Upper lobe of left lung (tissue), 6 donors: ENCODE results near the gene LRPPRC. TPM values are rescaled to one million over a fixed set of nuclear protein-coding genes. Genes with fewer than 3 reads are reported as not detected.

Experiments used
- ATAC-seq, 2 donors: fragments of 200-7000 bp; cut with Tn5 transposase; one replicate each; pipeline ENCODE4 v1.9.1; 2022; ENCODE audit warnings: mild to moderate bottlenecking in 2 of 2, moderate library complexity in 2 of 2; ENCODE audit not compliant: low FRiP score in 2 of 2
- DNase-seq, 2 donors: peaks; one replicate each; pipeline ENCODE4 v3.0.0-alpha.2; 2019 to 2020
- H3K27ac ChIP-seq, 4 donors: fragments of 200-600 bp; sonication (generic); one replicate each; pipeline ENCODE4 v1.5.1; 2016 to 2019
- H3K27me3 ChIP-seq, 4 donors: fragments of 200-600 bp; sonication (generic); one replicate each; pipeline ENCODE4 v1.5.1; 2017 to 2019
- H3K36me3 ChIP-seq, 4 donors: fragments of 200-600 bp; sonication (generic); one replicate each; pipeline ENCODE4 v1.5.1; 2016 to 2019
- H3K4me1 ChIP-seq, 4 donors: fragments of 200-600 bp; sonication (generic); one replicate each; pipeline ENCODE4 v1.5.1; 2018 to 2019
- H3K4me3 ChIP-seq, 4 donors: fragments of 200-600 bp; sonication (generic); one replicate each; pipeline ENCODE4 v1.5.1; 2017 to 2019; ENCODE audit warnings: mild to moderate bottlenecking in 2 of 4, moderate library complexity in 1 of 4
- H3K9me3 ChIP-seq, 4 donors: fragments of 200-600 bp; sonication (generic); one replicate each; pipeline ENCODE4 v1.5.1; 2018 to 2019
- CTCF ChIP-seq, 6 experiments: fragments of 450-650 bp in 4 of 6; fragments of 200-600 bp in 2 of 6; sonication (generic) in 2 of 6; IDR thresholded peaks; one replicate each; pipeline ENCODE4 v1.5.1; 2016 to 2019; ENCODE audit warnings: antibody characterized with exemption in 6 of 6
- EP300 ChIP-seq, 4 donors: sonication (generic); formaldehyde crosslinking; IDR thresholded peaks; one replicate each; pipeline ENCODE4 v1.5.1; 2017; ENCODE audit warnings: antibody characterized with exemption in 4 of 4, control low read depth in 2 of 4
- POLR2A ChIP-seq, 4 donors: fragments of 450-650 bp; IDR thresholded peaks; one replicate each; pipeline ENCODE4 v1.5.1; 2016 to 2017; ENCODE audit warnings: antibody characterized with exemption in 4 of 4, mild to moderate bottlenecking in 2 of 4
- POLR2AphosphoS5 ChIP-seq, 2 donors: sonication (generic); formaldehyde crosslinking; IDR thresholded peaks; one replicate each; pipeline ENCODE4 v1.5.1; 2017; ENCODE audit warnings: antibody characterized with exemption in 2 of 2
- whole genome bisulfite sequencing, 2 donors: methylation state at CpG; one replicate each; pipeline ENCODE4 v1.1.5; 2017 to 2018; 5-methylcytosine and 5-hydroxymethylcytosine counted together
- small RNA-seq, 4 donors: library from RNA; depleted of rRNA; stranded (forward); fragments of <200 nt; gene quantifications; one replicate each; pipeline ENCODE3, GENCODE V24; 2016
- total RNA-seq, 6 donors: library from RNA; depleted of rRNA in 4 of 6; stranded (reverse); fragments of >200 nt in 4 of 6; gene quantifications; one replicate each; pipeline versions ENCODE4 v1.1.0 to v1.2.1, GENCODE V29; 2016 to 2021
- donor health status: DM: no; HTN: no; CAD: no; lungs with moderate emphysema.
- donor health status: DM: no; HTN: yes; CAD: no; lungs with severe emphysema.

LRPPRC gene
- total RNA-seq, 6 donors from 2014 or later, result 29.3 to 86.2 (median 47.2) TPM

- no peak for TF ChIP-seq POLR2A (IDR thresholded peaks at IDR 0.05)
- TF ChIP-seq CTCF (IDR thresholded peaks at IDR 0.05), result no peak
- no peak for TF ChIP-seq POLR2AphosphoS5 (IDR thresholded peaks at IDR 0.05)
- TF ChIP-seq EP300 (IDR thresholded peaks at IDR 0.05), result no peak
- ATAC-seq, result peak in 1 of 2 donors; percentile 9
These were observed 157.1 kb downstream of the LRPPRC start, which contains the start of the genes ABCG5 and ABCG8 for GRCh38 chr2:43838560-43839267. Gene ABCG5, minus strand, starts transcription at chr2:43838839. Its CDS starts 160 bp downstream, at chr2:43838679. Gene ABCG8, plus strand, starts transcription at chr2:43838971. Its CDS starts 83 bp downstream, at chr2:43839054.

GRCh38 chr2:43837831-43838559, 157.8 kb downstream of the LRPPRC start:
- no peaks in the 10 kb centered on the region for H3K9me3 ChIP-seq
- no peak overlapping the region for H3K4me3 ChIP-seq
- no peaks in the 10 kb centered on the region for H3K27me3 ChIP-seq
- 85 to 88% methylated on average over 16 to 21 of the region's 21 CpGs for WGBS, 2 donors
- ATAC-seq, result no peak
- H3K4me1 ChIP-seq, result no peaks in the 10 kb centered on the region
- H3K27ac ChIP-seq, result no peak overlapping the region
- no peak for TF ChIP-seq CTCF (IDR thresholded peaks at IDR 0.05)
- no peak for TF ChIP-seq EP300 (IDR thresholded peaks at IDR 0.05)
- TF ChIP-seq POLR2A (IDR thresholded peaks at IDR 0.05), result no peak
- DNase-seq, result no peak
- no peaks in the 10 kb centered on the region for H3K36me3 ChIP-seq

More at GRCh38 chr2:43838560-43839267, 157.1 kb downstream of the LRPPRC start, which contains the start of the genes ABCG5 and ABCG8:
- Histone ChIP-seq H3K4me1 (no peaks in the 10 kb centered on the region), H3K4me3 (no peak within 1 kb of the TSS), H3K36me3 (no peaks in the 10 kb centered on the region), H3K9me3 (no peaks in the 10 kb centered on the region), H3K27ac (no peak within 1 kb of the TSS), H3K27me3 (no peaks in the 10 kb centered on the region)
- DNase-seq, result peak in 1 of 2 donors; percentile 65
- WGBS, 2 donors, result 82 to 92% methylated on average over 13 to 18 of the region's 20 CpGs

GRCh38 chr2:43837033-43837432, 158.8 kb downstream of the LRPPRC start:
- Histone ChIP-seq H3K4me1 (peaks cover 0 to under 1% (median 0%) of the 10 kb centered on the region in 4 donors), H3K36me3 (no peaks in the 10 kb centered on the region), H3K27me3 (peaks cover 0 to under 1% (median 0%) of the 10 kb centered on the region in 4 donors), H3K27ac (no peak overlapping the region), H3K9me3 (no peaks in the 10 kb centered on the region), H3K4me3 (no peak overlapping the region)
- 68 to 80% methylated on average over 4 of the region's 4 CpGs for WGBS, 2 donors
- DNase-seq (no peak), ATAC-seq (no peak)
- TF ChIP-seq EP300 (IDR thresholded peaks at IDR 0.05) (no peak), POLR2AphosphoS5 (IDR thresholded peaks at IDR 0.05) (no peak), POLR2A (IDR thresholded peaks at IDR 0.05) (no peak), CTCF (IDR thresholded peaks at IDR 0.05) (no peak)

Small RNA genes within 50 kb of the gene (small RNA-seq; reads per million reads assigned to genes)
- gene RN7SL455P, result 0 reads per million in 4 donors
- 0 reads per million in 4 donors for gene RNU6-1048P

Other genes with a start within 250 kb of the LRPPRC start
- gene DYNC2LI1, start 221.9 kb downstream of the LRPPRC start, total RNA-seq, result 10 to 100 TPM; 15.8 to 58.2 (median 18.1) TPM
- under 1 TPM in 1 of 6 donors, not detected in 5; 0.09 TPM for gene ABCG5, start 157.2 kb downstream of the LRPPRC start, total RNA-seq
- under 1 TPM in 2 of 6 donors, not detected in 4; 0.10 to 0.20 TPM for gene ABCG8, start 157.0 kb downstream of the LRPPRC start, total RNA-seq
- 10 to 100 TPM; 35.5 to 71.2 (median 45.6) TPM for gene PPM1B, start 172.9 kb upstream of the LRPPRC start, total RNA-seq